Panc1 (cell line): ENCODE data around the gene ASCC1. TPM values are rescaled to one million over a fixed set of nuclear protein-coding genes. Genes with fewer than 3 reads are reported as not detected.
A peak's percentile ranks its signal among the peaks of the same experiment; 100 is the strongest.
"Not testable (repeated sequence)": the region's sequence is repeated elsewhere in the genome, so short reads cannot be mapped to it uniquely, and the experiment has no call there.

ENCODE experiments used
- ATAC-seq: fragments of 200-7000 bp; cut with Tn5 transposase; 2 replicates; pipeline ENCODE4 v1.9.1; 2020; ENCODE audit warnings: mild to moderate bottlenecking, moderate library complexity
- BruUV-seq: library from RNA; stranded (reverse); fragments of 400-500 nt; replicated peaks from 2 replicates; lab custom pipeline; 2021; lab: Mats Ljungman, UMichigan
- CTCF ChIA-PET: fragments of 300-600 bp; sonication (Branson Sonifier 250); formaldehyde crosslinking; loops from one replicate; lab custom pipeline; 2022; ENCODE audit warnings: antibody characterized with exemption; lab: Charles Lee
- POLR2A ChIA-PET: fragments of 300-600 bp; sonication (Branson Sonifier 250); formaldehyde crosslinking; loops from one replicate; lab custom pipeline; 2022; ENCODE audit warnings: antibody characterized with exemption; lab: Charles Lee
- DNase-seq: peaks from one replicate; pipeline ENCODE4 v3.0.0-alpha.2; 2010; ENCODE audit warnings: low read depth, low spot score
- H3K27ac ChIP-seq: 2 replicates; pipeline ENCODE4 v1.5.1; 2011; ENCODE audit warnings: mild to moderate bottlenecking, low read length, inconsistent platforms
- H3K27me3 ChIP-seq: fragments of 200-500 bp; sonication (Bioruptor generic); 2 replicates; pipeline ENCODE4 v1.6.0; 2014; ENCODE audit warnings: low read length, inconsistent platforms; ENCODE audit not compliant: control insufficient read depth, insufficient read depth
- H3K36me3 ChIP-seq: fragments of 200-500 bp; sonication (Bioruptor generic); 2 replicates; pipeline ENCODE4 v1.5.1; 2014; ENCODE audit warnings: inconsistent platforms, mild to moderate bottlenecking, low read length, moderate library complexity; ENCODE audit not compliant: control insufficient read depth, insufficient read depth
- H3K4me1 ChIP-seq: 2 replicates; pipeline ENCODE4 v1.5.1; 2011; ENCODE audit warnings: inconsistent platforms, mild to moderate bottlenecking, low read length, moderate library complexity; ENCODE audit not compliant: control insufficient read depth, insufficient read depth
- H3K4me3 ChIP-seq, 2 experiments: 2 replicates each; pipeline ENCODE4 v1.5.1; 2011 to 2012; ENCODE audit warnings: low read depth in 2 of 2, low read length in 2 of 2, mild to moderate bottlenecking in 2 of 2, inconsistent platforms in 1 of 2, moderate library complexity in 1 of 2
- H3K9me3 ChIP-seq: fragments of 200-500 bp; sonication (Bioruptor generic); 2 replicates; pipeline ENCODE4 v1.5.1; 2014; ENCODE audit warnings: low read depth, mild to moderate bottlenecking, inconsistent platforms, low read length, moderate library complexity; ENCODE audit not compliant: control insufficient read depth, insufficient read depth
- CTCF ChIP-seq: fragments of 450-650 bp; IDR thresholded peaks from 2 replicates; pipeline ENCODE4 v1.5.1; 2017; ENCODE audit warnings: mild to moderate bottlenecking
- POLR2AphosphoS5 ChIP-seq: IDR thresholded peaks from 2 replicates; pipeline ENCODE4 v1.6.1; 2012; ENCODE audit warnings: mild to moderate bottlenecking, low read depth, low read length, moderate library complexity
- REST ChIP-seq, 2 experiments: IDR thresholded peaks; 2 replicates each; pipeline ENCODE4 v1.6.1; 2011 to 2012; ENCODE audit warnings: low read depth in 2 of 2, control low read depth in 1 of 2, low read length in 1 of 2, mild to moderate bottlenecking in 1 of 2, moderate library complexity in 1 of 2; ENCODE audit not compliant: insufficient read depth in 1 of 2
- SIN3A ChIP-seq: IDR thresholded peaks from 2 replicates; pipeline ENCODE4 v1.6.1; 2012; ENCODE audit warnings: low read depth, mild to moderate bottlenecking, low read length, moderate library complexity, borderline replicate concordance; ENCODE audit not compliant: insufficient read depth
- TCF7L2 ChIP-seq: IDR thresholded peaks from 2 replicates; pipeline ENCODE4 v1.6.1; 2011; ENCODE audit warnings: mild to moderate bottlenecking, low read depth, low read length, inconsistent platforms
- in situ Hi-C: cut with HindIII; loops from 2 replicates; pipeline ENCODE4 v1.10.0; 2016; ENCODE audit warnings: low sequenced_read_pairs, low pct_unique_long_range_greater_than_20kb
- intact Hi-C: fragments of 100-400 bp; cut with micrococcal nuclease; formaldehyde crosslinking; loops from one replicate; pipeline ENCODE4 v1.10.0; 2022; ENCODE audit not compliant: unreplicated experiment
- total RNA-seq: library from RNA; stranded (reverse); gene quantifications from one replicate; pipeline ENCODE4 v1.2.1, GENCODE V29; 2021; ENCODE audit not compliant: unreplicated experiment

The ASCC1 gene
- total RNA-seq, 1 experiment from 2014 or later = 114 TPM

- DNase-seq (no peak), ATAC-seq (no peak)
- in situ Hi-C loops = no loop called here
- no TSS peak for BruUV-seq
- intact Hi-C loops = no loop called here
- Histone ChIP-seq H3K36me3 (no peaks in the 10 kb centered on the region; the same call in 1 of the 2 replicates), H3K4me1 (peaks cover 36% of the 10 kb centered on the region), H3K4me3 (no peak overlapping the region), H3K27ac (peak overlapping the region; percentile 67), H3K27me3 (no peaks in the 10 kb centered on the region), H3K9me3 (no peaks in the 10 kb centered on the region)
- POLR2A ChIA-PET = no interaction called here
- CTCF ChIA-PET = no interaction called here
- no peak for TF ChIP-seq TCF7L2
- no peak for TF ChIP-seq SIN3A
- TF ChIP-seq REST (IDR thresholded peaks at IDR 0.05; ENCODE audit: insufficient read depth in 1 of 2, low read depth in 2 of 2, low read length in 1 of 2) = no peak
- TF ChIP-seq CTCF = no peak
Observed at GRCh38 chr10:72109636-72110157, 106.4 kb downstream of the ASCC1 start.

- Histone ChIP-seq H3K4me3 (no peak overlapping the region), H3K9me3 (no peaks in the 10 kb centered on the region), H3K27me3 (no peaks in the 10 kb centered on the region), H3K36me3 (no peaks in the 10 kb centered on the region; the same call in 1 of the 2 replicates), H3K27ac (peak overlapping the region; percentile 67), H3K4me1 (peaks cover 36% of the 10 kb centered on the region)
- ChIA-PET CTCF (no interaction called here), POLR2A (interaction anchor here (0.5 kb wide), 1 partner anchor 108 kb away, joined by 5 read pairs; no protein-coding TSS in a partner anchor)
- intact Hi-C loops = no loop called here
- no TSS peak for BruUV-seq
- TF ChIP-seq TCF7L2 = no peak
- TF ChIP-seq SIN3A = no peak
- no peak for TF ChIP-seq CTCF
- TF ChIP-seq POLR2AphosphoS5 = no peak
- TF ChIP-seq REST (IDR thresholded peaks at IDR 0.05; ENCODE audit: insufficient read depth in 1 of 2, low read depth in 2 of 2, low read length in 1 of 2) = no peak
- peak; percentile 63 for ATAC-seq
- DNase-seq = no peak
- in situ Hi-C loops = no loop called here
Observed at GRCh38 chr10:72108830-72109635, 107.0 kb downstream of the ASCC1 start.

DNA sequence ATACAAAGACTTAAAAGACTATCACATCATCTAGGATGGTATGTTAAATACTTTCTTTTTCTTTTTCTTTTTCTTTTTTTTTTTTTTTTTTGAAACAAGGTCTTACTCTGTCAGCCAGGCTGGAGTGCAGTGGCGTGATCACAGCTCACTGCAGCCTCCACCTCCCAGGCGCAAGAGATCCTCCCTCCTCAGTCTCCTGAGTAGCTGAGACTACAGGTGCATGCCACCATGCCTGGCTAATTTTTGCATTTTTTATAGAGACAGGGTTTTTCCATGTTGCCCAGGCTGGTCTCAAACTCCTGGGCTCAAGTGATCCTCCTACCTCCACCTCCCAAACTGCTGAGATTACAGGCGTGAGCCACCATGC, 108.1 kb downstream of the ASCC1 start:
- DNase-seq, H3K4me3 ChIP-seq, CTCF ChIA-PET, in situ Hi-C loops, ATAC-seq, H3K9me3 ChIP-seq, intact Hi-C loops, H3K36me3 ChIP-seq, BruUV-seq, H3K27me3 ChIP-seq, POLR2A ChIA-PET: not testable (repeated sequence)
- H3K4me1 ChIP-seq = peaks cover 36% of the 10 kb centered on the region
- H3K27ac ChIP-seq = peak overlapping the region; percentile 62; the same call in 1 of the 2 replicates
